ENCODE data around the gene DUOXA2.

GRCh38 chr15:45101749-45102148 is 12.4 kb upstream of the DUOXA2 start:
- TF ChIP-seq EGR1 (IDR thresholded peaks at IDR 0.05) (no peak), NFIC (IDR thresholded peaks at IDR 0.05) (no peak), YY1 (IDR thresholded peaks at IDR 0.05; ENCODE audit: low read depth) (no peak), TCF12 (IDR thresholded peaks at IDR 0.05; ENCODE audit: low read depth) (no peak), CEBPB (IDR thresholded peaks at IDR 0.05) (no peak), EP300 (IDR thresholded peaks at IDR 0.05; ENCODE audit: borderline replicate concordance) (no peak), CREB1 (IDR thresholded peaks at IDR 0.05; ENCODE audit: low read depth) (no peak), TAF1 (IDR thresholded peaks at IDR 0.05; ENCODE audit: low read depth) (no peak), RAD21 (IDR thresholded peaks at IDR 0.05; ENCODE audit: low read depth) (no peak), FOXM1 (IDR thresholded peaks at IDR 0.05; ENCODE audit: borderline replicate concordance, low read depth) (no peak)
